A549 treated with Mapracorat at 1 μM for 4 hours (cell line): ENCODE data around the gene MOGAT1. TPM values are rescaled to one million over a fixed set of nuclear protein-coding genes. Genes with fewer than 3 reads are reported as not detected.

ENCODE experiments used
- total RNA-seq: library from RNA; stranded (reverse); fragments of 200-300 nt; extraction: Qiagen RNA extraction; gene quantifications from 5 replicates; pipeline ENCODE4 v1.2.3, GENCODE V29; 2022

The MOGAT1 gene
- not detected in 5 replicates for total RNA-seq

DNA sequence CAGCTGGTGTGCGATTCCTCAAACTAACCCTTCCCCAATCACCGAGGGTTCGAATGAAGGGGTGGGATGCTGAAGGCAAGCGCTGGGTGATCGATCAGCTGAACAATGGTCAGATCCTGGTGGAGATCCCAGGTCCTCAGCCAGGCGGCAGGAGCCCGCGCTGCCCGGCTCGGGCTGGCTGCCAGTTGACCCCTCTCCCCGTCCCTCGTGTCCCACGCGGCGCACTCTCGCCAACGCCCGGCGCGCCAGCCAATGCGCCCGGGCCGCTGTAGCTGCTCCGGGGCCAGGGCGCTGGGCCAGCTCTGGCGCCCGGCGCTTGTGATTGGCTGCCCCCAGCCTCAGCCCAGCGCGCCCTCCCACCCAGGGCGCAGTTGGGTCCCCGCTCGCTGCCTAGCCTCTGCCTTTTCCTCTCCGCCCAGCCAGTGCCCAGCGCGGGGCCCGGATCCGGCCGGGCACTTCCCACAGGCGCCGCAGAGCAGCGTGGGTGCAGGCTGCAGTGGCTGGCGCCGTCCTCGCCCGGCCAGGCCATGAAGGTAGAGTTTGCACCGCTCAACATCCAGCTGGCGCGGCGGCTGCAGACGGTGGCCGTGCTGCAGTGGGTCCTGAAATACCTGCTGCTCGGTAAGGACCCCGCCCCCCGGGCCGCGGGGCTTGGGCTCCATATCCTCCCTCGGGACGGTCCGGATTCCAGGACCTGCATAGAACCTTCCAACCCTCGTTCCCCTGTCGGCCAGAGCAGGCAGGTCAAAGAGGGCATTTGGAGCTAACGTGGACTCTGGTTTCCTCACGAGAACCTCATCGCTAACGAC is at the start of gene MOGAT1:
MOGAT1 (plus strand) TSS at position 400 of the 809 bp plus-strand sequence; CDS start at position 528, 128 bp downstream.

DNA sequence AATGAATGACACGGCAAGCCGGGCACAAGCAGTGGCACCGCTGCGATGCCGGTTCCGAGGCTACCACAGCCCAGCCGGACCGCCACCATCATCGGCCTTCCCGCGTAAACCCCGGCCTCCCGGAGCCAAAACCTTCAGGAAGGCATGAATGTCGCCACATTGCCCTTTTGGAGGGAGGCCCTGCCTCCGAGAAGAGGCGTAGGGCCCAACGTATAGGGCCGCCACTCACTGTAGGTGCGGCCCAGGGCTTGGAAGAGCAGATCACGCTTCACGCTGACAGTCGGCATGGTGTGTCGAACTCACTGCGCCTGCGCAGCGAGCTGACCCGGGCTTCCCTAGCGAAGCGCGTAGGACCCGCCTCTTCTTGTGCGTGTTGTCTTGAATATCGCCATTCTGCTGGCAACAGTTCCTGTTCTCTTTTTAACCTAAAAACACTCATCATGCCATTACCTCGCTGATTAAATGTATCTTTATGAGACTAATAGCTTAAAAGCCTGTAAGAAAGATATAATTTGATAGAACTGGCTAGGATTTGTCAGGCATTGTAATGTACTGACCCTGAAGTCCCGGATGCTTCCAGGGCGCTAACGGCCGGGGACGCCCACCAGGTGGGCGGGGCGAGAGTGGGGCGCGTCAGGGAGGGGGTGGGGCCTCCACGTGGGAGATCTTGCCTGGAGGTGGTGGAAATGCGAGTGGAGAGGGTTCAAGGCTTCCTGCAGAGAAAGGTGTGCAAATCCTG is 15.5 kb upstream of the MOGAT1 start, which contains the start of gene FARSB:
FARSB (minus strand) TSS at position 306 of the 739 bp plus-strand sequence; CDS start at position 287, 19 bp downstream.

Other genes starting within 250 kb of the MOGAT1 start
- gene SGPP2, start 247.1 kb upstream of the MOGAT1 start, total RNA-seq = 0.35 to 0.55 TPM (median 0.42 TPM) in 5 replicates
- gene FARSB, start 15.6 kb upstream of the MOGAT1 start, total RNA-seq = 44.1 to 47.5 TPM (median 44.3 TPM) in 5 replicates
- gene ACSL3, start 189.4 kb downstream of the MOGAT1 start, total RNA-seq = 116 to 172 TPM (median 141 TPM) in 5 replicates